Measurements from ENCODE around the gene ME3. TPM values are rescaled to one million over a fixed set of nuclear protein-coding genes. Genes with fewer than 3 reads are reported as not detected.

ME3 gene
- total RNA-seq, 1 donor from 2014 or later, result 49.6 TPM

DNA sequence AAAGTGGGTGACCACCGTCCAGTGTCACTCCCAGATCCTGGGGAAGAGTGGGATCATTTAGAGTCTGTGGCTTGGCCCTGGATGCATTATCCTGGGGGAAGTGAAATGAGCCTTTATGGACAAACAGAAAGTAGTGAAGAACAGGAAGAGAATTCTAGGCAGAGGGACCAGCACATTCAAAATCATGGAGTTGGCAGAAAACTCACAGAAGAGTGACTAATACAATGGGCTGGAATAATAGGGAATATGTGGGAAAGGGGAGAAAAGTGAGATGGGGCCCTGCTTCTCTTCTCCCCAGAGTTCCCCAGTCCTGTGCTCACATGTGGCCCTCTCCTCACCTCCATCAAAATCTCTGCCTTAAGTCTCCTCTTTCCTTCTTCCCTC, 213.4 kb downstream of the ME3 start:
- H3K27me3 ChIP-seq, result no peaks in the 10 kb centered on the region
- DNase-seq (ENCODE audit: low spot score), result no peak
- H3K9me3 Mint-ChIP-seq, result no peaks in the 10 kb centered on the region
- no peaks in the 10 kb centered on the region for H3K36me3 ChIP-seq
- H3K4me1 Mint-ChIP-seq, result peaks cover 25% of the 10 kb centered on the region
- no peak overlapping the region for H3K4me3 ChIP-seq
- no peaks in the 10 kb centered on the region for H3K9me3 ChIP-seq (ENCODE audit: low read depth)
- H3K4me3 Mint-ChIP-seq, result no peak overlapping the region
- no peak overlapping the region for H3K4me2 ChIP-seq
- H3K79me2 ChIP-seq (ENCODE audit: low read depth), result no peaks in the 10 kb centered on the region
- no peak overlapping the region for H3K27ac Mint-ChIP-seq
- H3F3A ChIP-seq (ENCODE audit: low read depth), result no peaks in the 10 kb centered on the region
- H4K20me1 ChIP-seq (ENCODE audit: low read depth), result no peaks in the 10 kb centered on the region
- no peak overlapping the region for H3K9ac ChIP-seq
- peaks cover 18% of the 10 kb centered on the region for H3K4me1 ChIP-seq
- H3K27ac ChIP-seq, result no peak overlapping the region
- TF ChIP-seq EZH2 (IDR thresholded peaks at IDR 0.05) (no peak), EZH2phosphoT487 (IDR thresholded peaks at IDR 0.05) (no peak)
- TF ChIP-seq, protein P1, sequence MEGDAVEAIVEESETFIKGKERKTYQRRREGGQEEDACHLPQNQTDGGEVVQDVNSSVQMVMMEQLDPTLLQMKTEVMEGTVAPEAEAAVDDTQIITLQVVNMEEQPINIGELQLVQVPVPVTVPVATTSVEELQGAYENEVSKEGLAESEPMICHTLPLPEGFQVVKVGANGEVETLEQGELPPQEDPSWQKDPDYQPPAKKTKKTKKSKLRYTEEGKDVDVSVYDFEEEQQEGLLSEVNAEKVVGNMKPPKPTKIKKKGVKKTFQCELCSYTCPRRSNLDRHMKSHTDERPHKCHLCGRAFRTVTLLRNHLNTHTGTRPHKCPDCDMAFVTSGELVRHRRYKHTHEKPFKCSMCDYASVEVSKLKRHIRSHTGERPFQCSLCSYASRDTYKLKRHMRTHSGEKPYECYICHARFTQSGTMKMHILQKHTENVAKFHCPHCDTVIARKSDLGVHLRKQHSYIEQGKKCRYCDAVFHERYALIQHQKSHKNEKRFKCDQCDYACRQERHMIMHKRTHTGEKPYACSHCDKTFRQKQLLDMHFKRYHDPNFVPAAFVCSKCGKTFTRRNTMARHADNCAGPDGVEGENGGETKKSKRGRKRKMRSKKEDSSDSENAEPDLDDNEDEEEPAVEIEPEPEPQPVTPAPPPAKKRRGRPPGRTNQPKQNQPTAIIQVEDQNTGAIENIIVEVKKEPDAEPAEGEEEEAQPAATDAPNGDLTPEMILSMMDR (IDR thresholded peaks at IDR 0.05), result no peak
- H3K27me3 Mint-ChIP-seq (ENCODE audit: insufficient read depth, low read depth), result peaks cover 4% of the 10 kb centered on the region
- no peak overlapping the region for H2AFZ ChIP-seq (replicated peaks)
- no peaks in the 10 kb centered on the region for H3K36me3 Mint-ChIP-seq

DNA sequence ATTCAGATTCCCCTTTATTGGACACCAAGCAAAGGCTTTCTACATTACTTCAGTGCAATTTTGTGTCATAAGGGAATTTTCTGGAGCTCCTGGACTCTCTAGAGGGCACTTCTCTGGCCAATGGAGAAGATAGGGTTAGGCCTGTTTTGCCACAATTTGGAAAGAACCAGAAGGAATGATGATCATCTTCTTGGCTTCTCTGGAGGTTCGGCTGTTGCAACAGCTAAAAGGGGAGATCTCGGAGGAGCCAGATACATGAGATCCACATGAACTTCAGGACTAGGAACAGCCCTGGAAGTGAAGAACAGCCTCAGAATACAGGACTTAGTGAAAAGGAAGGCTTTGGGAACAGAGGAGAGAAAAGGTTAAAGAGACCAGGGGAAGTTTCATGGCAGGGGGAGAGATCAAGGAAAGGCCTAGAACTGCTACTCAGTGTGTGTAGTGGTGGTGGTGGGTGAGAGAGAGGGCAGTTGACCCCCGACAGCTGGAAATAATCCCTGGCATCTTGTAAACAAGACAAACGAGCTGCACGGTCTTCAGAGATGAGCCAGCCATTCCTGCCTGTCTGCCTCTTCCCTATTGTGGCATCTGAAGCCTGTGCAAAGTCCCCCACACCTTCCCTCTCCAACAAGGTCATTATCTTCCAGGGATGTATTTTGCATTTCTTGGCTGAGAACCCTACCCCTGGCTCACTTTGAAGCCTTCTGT, 214.0 kb downstream of the ME3 start:
- H3K27me3 ChIP-seq, result no peaks in the 10 kb centered on the region
- DNase-seq (ENCODE audit: low spot score), result no peak
- peaks cover 18% of the 10 kb centered on the region for H3K4me1 ChIP-seq
- no peaks in the 10 kb centered on the region for H3K79me2 ChIP-seq (ENCODE audit: low read depth)
- TF ChIP-seq EZH2 (IDR thresholded peaks at IDR 0.05), result no peak
- TF ChIP-seq, protein P1 (IDR thresholded peaks at IDR 0.05), result no peak
- no peak for TF ChIP-seq EZH2phosphoT487 (IDR thresholded peaks at IDR 0.05)
- H3F3A ChIP-seq (ENCODE audit: low read depth), result no peaks in the 10 kb centered on the region
- no peak overlapping the region for H3K9ac ChIP-seq
- H3K36me3 Mint-ChIP-seq, result no peaks in the 10 kb centered on the region
- peaks cover 4% of the 10 kb centered on the region for H3K27me3 Mint-ChIP-seq (ENCODE audit: insufficient read depth, low read depth)
- no peak overlapping the region for H3K4me2 ChIP-seq
- no peak overlapping the region for H3K4me3 ChIP-seq
- no peaks in the 10 kb centered on the region for H3K36me3 ChIP-seq
- no peak overlapping the region for H3K4me3 Mint-ChIP-seq
- no peak overlapping the region for H3K27ac Mint-ChIP-seq
- H2AFZ ChIP-seq (replicated peaks), result no peak overlapping the region
- H3K27ac ChIP-seq, result no peak overlapping the region
- no peaks in the 10 kb centered on the region for H3K9me3 ChIP-seq (ENCODE audit: low read depth)
- H3K4me1 Mint-ChIP-seq, result peaks cover 25% of the 10 kb centered on the region
- no peaks in the 10 kb centered on the region for H3K9me3 Mint-ChIP-seq
- H4K20me1 ChIP-seq (ENCODE audit: low read depth), result no peaks in the 10 kb centered on the region

DNA sequence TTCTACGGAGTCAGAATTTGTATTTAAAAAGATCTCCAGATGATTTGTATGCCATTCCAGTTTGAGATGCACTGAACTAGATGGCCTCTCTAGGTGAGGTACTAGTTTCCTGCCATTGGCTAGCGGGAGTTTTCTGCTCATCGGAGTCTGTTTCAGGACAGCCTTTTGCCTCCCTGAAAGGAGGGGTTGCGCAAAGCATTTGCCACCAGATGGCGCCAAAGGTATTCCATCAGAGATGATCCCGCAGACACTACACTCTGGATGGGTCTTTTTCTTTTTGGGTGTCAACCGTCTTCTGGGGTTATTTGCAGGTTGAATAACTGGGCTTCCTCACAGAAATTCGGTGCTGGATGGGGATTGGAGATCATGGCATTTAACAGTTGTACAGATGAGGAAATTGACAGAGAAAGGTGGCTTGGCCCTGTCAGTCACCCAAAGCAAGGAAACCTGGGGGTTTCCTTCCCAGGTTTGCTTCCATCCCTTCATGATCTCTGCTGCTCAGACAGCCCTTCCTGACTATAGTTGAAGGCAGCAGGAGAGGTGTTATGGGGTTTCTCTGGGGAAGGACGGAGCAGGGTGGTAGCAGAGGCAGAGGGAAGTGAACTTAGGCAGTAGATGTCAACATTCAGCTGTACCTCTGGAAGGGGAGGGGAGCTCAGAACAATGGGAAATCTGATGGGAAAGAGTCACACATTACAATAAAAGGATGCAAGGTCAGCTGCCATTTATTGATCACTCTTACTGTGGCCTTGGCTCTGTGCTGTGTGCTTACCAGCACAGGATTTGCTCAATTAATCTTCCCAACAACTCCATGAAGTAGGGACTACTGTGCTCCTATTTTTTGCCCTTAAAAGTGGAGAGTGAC, 216.1 kb downstream of the ME3 start:
- Histone ChIP-seq H3K36me3 (no peaks in the 10 kb centered on the region), H3K4me1 (peaks cover 18% of the 10 kb centered on the region), H3K4me3 (no peak overlapping the region), H3K9ac (no peak overlapping the region), H2AFZ (replicated peaks) (no peak overlapping the region), H3K9me3 (ENCODE audit: low read depth) (no peaks in the 10 kb centered on the region), H3K27ac (no peak overlapping the region), H3K4me2 (peak overlapping the region; percentile 12), H3K79me2 (ENCODE audit: low read depth) (no peaks in the 10 kb centered on the region), H3K27me3 (no peaks in the 10 kb centered on the region), H3F3A (ENCODE audit: low read depth) (no peaks in the 10 kb centered on the region), H4K20me1 (ENCODE audit: low read depth) (no peaks in the 10 kb centered on the region)
- H3K27ac Mint-ChIP-seq, result no peak overlapping the region
- peaks cover 4% of the 10 kb centered on the region for H3K27me3 Mint-ChIP-seq (ENCODE audit: insufficient read depth, low read depth)
- DNase-seq (ENCODE audit: low spot score), result peak; percentile 95
- H3K9me3 Mint-ChIP-seq, result no peaks in the 10 kb centered on the region
- H3K36me3 Mint-ChIP-seq, result no peaks in the 10 kb centered on the region
- H3K4me3 Mint-ChIP-seq, result no peak overlapping the region
- TF ChIP-seq EZH2phosphoT487 (IDR thresholded peaks at IDR 0.05) (no peak), EZH2 (IDR thresholded peaks at IDR 0.05) (no peak)
- TF ChIP-seq, protein P1 (IDR thresholded peaks at IDR 0.05), result peak; percentile 98
- peaks cover 20% of the 10 kb centered on the region for H3K4me1 Mint-ChIP-seq

All from neural progenitor cell (in vitro differentiated cells).